Sigmoid colon (tissue), 4 donors: Measurements from ENCODE around the gene RAB26.

ENCODE experiments used
- CTCF ChIP-seq, 4 experiments: fragments of 450-650 bp in 3 of 4; fragments of 200-600 bp in 1 of 4; IDR thresholded peaks; one replicate each; pipeline ENCODE4 v1.5.1; 2016 to 2019; ENCODE audit warnings: antibody characterized with exemption in 4 of 4, mild to moderate bottlenecking in 3 of 4, moderate library complexity in 2 of 4
- EP300 ChIP-seq, 4 donors: sonication (generic); formaldehyde crosslinking; IDR thresholded peaks; one replicate each; pipeline ENCODE4 v1.6.1; 2017; ENCODE audit warnings: antibody characterized with exemption in 4 of 4
- POLR2A ChIP-seq, 2 donors: fragments of 450-650 bp; IDR thresholded peaks; one replicate each; pipeline ENCODE4 v1.6.1; 2016; ENCODE audit warnings: antibody characterized with exemption in 2 of 2, mild to moderate bottlenecking in 2 of 2, moderate library complexity in 2 of 2
- POLR2AphosphoS5 ChIP-seq, 4 donors: sonication (generic); formaldehyde crosslinking; IDR thresholded peaks; one replicate each; pipeline ENCODE4 v1.6.1; 2017; ENCODE audit warnings: antibody characterized with exemption in 4 of 4

- TF ChIP-seq POLR2AphosphoS5 (IDR thresholded peaks at IDR 0.05): no peak
- no peak for TF ChIP-seq CTCF (IDR thresholded peaks at IDR 0.05)
- no peak for TF ChIP-seq POLR2A (IDR thresholded peaks at IDR 0.05)
- no peak for TF ChIP-seq EP300 (IDR thresholded peaks at IDR 0.05)
Observed at GRCh38 chr16:2145843-2146242, 2.6 kb upstream of the RAB26 start.
